ENCODE data around the gene HCRTR2. TPM values are rescaled to one million over a fixed set of nuclear protein-coding genes. Genes with fewer than 3 reads are reported as not detected.

The HCRTR2 gene
- total and polyA plus RNA-seq, 2 of the 8 experiments (the other 6 are each of a cell fraction or from before 2014, with no cell fraction given), result 0.19 to 0.23 TPM

- H4K5ac ChIP-seq (ENCODE audit: insufficient read length, low read depth, low read length), result no peak within 1 kb of the TSS
- no peak for FAIRE-seq
- ChIA-PET CTCF (ENCODE audit: partially characterized antibody) (no interaction called here), POLR2A (ENCODE audit: partially characterized antibody) (no interaction called here)
- no peaks in the 10 kb centered on the region for H3K4me1 ChIP-seq (replicated peaks in 1 of 4; ENCODE audit: control insufficient read depth in 3 of 4, insufficient read depth in 4 of 4, low read length in 3 of 4)
- no peaks in the 10 kb centered on the region for H3K79me1 ChIP-seq (ENCODE audit: low read depth, low read length)
- H4K20me1 ChIP-seq (replicated peaks in 1 of 2; ENCODE audit: control insufficient read depth in 1 of 2, insufficient read depth in 2 of 2, low read length in 2 of 2), result no peaks in the 10 kb centered on the region
- H3K9ac ChIP-seq (replicated peaks in 1 of 4; ENCODE audit: extremely low read depth in 1 of 4, low read depth in 3 of 4, low read length in 3 of 4), result no peak within 1 kb of the TSS
- H3K4me3 ChIP-seq (ENCODE audit: extremely low read depth in 1 of 4, insufficient read depth in 2 of 4, low read depth in 3 of 4, low read length in 4 of 4), result no peak within 1 kb of the TSS
- no peaks in the 10 kb centered on the region for H3K79me2 ChIP-seq (ENCODE audit: control insufficient read depth in 1 of 2, insufficient read depth in 2 of 2, low read length in 2 of 2)
- no peak within 1 kb of the TSS for H3K14ac ChIP-seq (ENCODE audit: insufficient read length)
- H3K18ac ChIP-seq (ENCODE audit: extremely low read depth, low read length), result no peak within 1 kb of the TSS
- H2BK5ac ChIP-seq (ENCODE audit: low read depth, low read length), result no peak within 1 kb of the TSS
- no peak within 1 kb of the TSS for H2AK5ac ChIP-seq (ENCODE audit: low read depth, low read length)
- no peak within 1 kb of the TSS for H2BK120ac ChIP-seq (replicated peaks; ENCODE audit: low read depth, low read length)
- no peak within 1 kb of the TSS for H3K4ac ChIP-seq (replicated peaks; ENCODE audit: insufficient read length, low read depth, low read length)
- H3K27ac ChIP-seq (ENCODE audit: low read depth, low read length), result no peak within 1 kb of the TSS
- H4K8ac ChIP-seq (ENCODE audit: extremely low read depth, insufficient read depth, low read length), result no peak within 1 kb of the TSS
- 89% methylated on average over 5 of the region's 5 CpGs; no CpG with 5 or more reads in 1 of the 2 experiments for WGBS, 2 experiments (ENCODE audit: extremely low coverage in 1 of 2, insufficient coverage in 1 of 2, insufficient read length in 1 of 2, insufficient replicate concordance in 2 of 2, low coverage in 1 of 2, low lambda C conversion rate in 2 of 2, missing lambda C conversion rate in 1 of 2)
- H4K91ac ChIP-seq (replicated peaks; ENCODE audit: insufficient read length, low read length), result no peak within 1 kb of the TSS
- H3K4me2 ChIP-seq (ENCODE audit: insufficient read depth in 1 of 2, low read depth in 2 of 2, low read length in 2 of 2), result no peak within 1 kb of the TSS
- no peak within 1 kb of the TSS for H2AFZ ChIP-seq (ENCODE audit: low read length)
- H3K56ac ChIP-seq (replicated peaks; ENCODE audit: insufficient read length, low read depth, low read length), result no peak within 1 kb of the TSS
- no peaks in the 10 kb centered on the region for H3K27me3 ChIP-seq (replicated peaks in 1 of 4; ENCODE audit: control insufficient read depth in 3 of 4, extremely low read depth in 1 of 4, insufficient read depth in 3 of 4, low read length in 3 of 4)
- no peak within 1 kb of the TSS for H2BK15ac ChIP-seq (ENCODE audit: low read length)
- DNase-seq (ENCODE audit: low read depth in 1 of 2, low spot score in 2 of 2), result no peak
- H3K9me3 ChIP-seq (ENCODE audit: insufficient read depth in 2 of 2, low read depth in 1 of 2, low read length in 1 of 2), result no peaks in the 10 kb centered on the region
- no peak within 1 kb of the TSS for H3K23ac ChIP-seq (ENCODE audit: insufficient read length)
- H2BK12ac ChIP-seq (ENCODE audit: low read depth, low read length), result no peak within 1 kb of the TSS
- H2BK20ac ChIP-seq (ENCODE audit: low read length), result no peak within 1 kb of the TSS
- no peaks in the 10 kb centered on the region for H3K23me2 ChIP-seq (ENCODE audit: low read depth, low read length)
- H3K36me3 ChIP-seq (ENCODE audit: control insufficient read depth in 2 of 4, insufficient read depth in 4 of 4, low read length in 3 of 4), result no peaks in the 10 kb centered on the region
- TF ChIP-seq CHD1 (IDR thresholded peaks at IDR 0.05; ENCODE audit: low read depth, low read length) (no peak), ATF3 (IDR thresholded peaks at IDR 0.05; ENCODE audit: insufficient read depth, low read depth, low read length) (no peak), PHF8 (conservative IDR thresholded peaks at IDR 0.05; ENCODE audit: low read depth, low read length) (no peak), ZNF274 (IDR thresholded peaks at IDR 0.05; ENCODE audit: borderline replicate concordance, extremely low read depth, low read length) (no peak), BACH1 (IDR thresholded peaks at IDR 0.05; ENCODE audit: low read length) (no peak), SIN3A (conservative IDR thresholded peaks at IDR 0.05 in 1 of 2, IDR thresholded peaks at IDR 0.05 in 1 of 2; ENCODE audit: low read depth in 1 of 2, low read length in 2 of 2) (no peak), HDAC2 (IDR thresholded peaks at IDR 0.05; ENCODE audit: borderline replicate concordance in 1 of 2, low read depth in 2 of 2, low read length in 2 of 2) (no peak), RAD21 (IDR thresholded peaks at IDR 0.05 in 1 of 2, conservative IDR thresholded peaks at IDR 0.05 in 1 of 2; ENCODE audit: low read depth in 2 of 2, low read length in 2 of 2) (no peak), POLR2AphosphoS5 (IDR thresholded peaks at IDR 0.05; ENCODE audit: low read depth, low read length) (no peak), EZH2 (IDR thresholded peaks at IDR 0.05; ENCODE audit: low read depth, low read length, severe bottlenecking) (no peak), ATF2 (IDR thresholded peaks at IDR 0.05; ENCODE audit: low read length) (no peak)
These were observed 152.9 kb downstream of the HCRTR2 start, which contains the start of gene GFRAL for GRCh38 chr6:55327169-55327568. GFRAL (plus strand) TSS chr6:55327469; CDS start chr6:55327555, 86 bp downstream.

All from H1 (cell line).